CD4-positive, alpha-beta T cell treated with Interleukin-1 beta for 1 hour (primary cell): ENCODE data around the gene AP5Z1.
"Not testable (repeated sequence)": the region's sequence is repeated elsewhere in the genome, so short reads cannot be mapped to it uniquely, and the experiment has no call there.

Source experiments
- DNase-seq, 2 donors: peaks; one replicate each; pipeline ENCODE4 v3.0.0-alpha.2; 2020 to 2022

AP5Z1 gene

GRCh38 chr7:4790078-4790465 lies 14.6 kb downstream of the AP5Z1 start:
- DNase-seq = no peak

- no peak for DNase-seq
These were observed 15.1 kb downstream of the AP5Z1 start for GRCh38 chr7:4790516-4790991.

GRCh38 chr7:4791101-4791737 lies 15.8 kb downstream of the AP5Z1 start:
- DNase-seq = no peak

- peak; percentile 75 to 82 for DNase-seq
These were observed 16.5 kb downstream of the AP5Z1 start for GRCh38 chr7:4791738-4792536.

- no peak for DNase-seq
These were observed 17.2 kb downstream of the AP5Z1 start for GRCh38 chr7:4792537-4793126.

GRCh38 chr7:4793385-4793993 lies 18.1 kb downstream of the AP5Z1 start:
- DNase-seq = not testable (repeated sequence)

GRCh38 chr7:4794171-4794570 lies 18.7 kb downstream of the AP5Z1 start:
- DNase-seq = not testable (repeated sequence)

- no peak for DNase-seq
These were observed 19.3 kb downstream of the AP5Z1 start for GRCh38 chr7:4794591-4795350.

GRCh38 chr7:4796453-4796852 lies 21.0 kb downstream of the AP5Z1 start:
- DNase-seq = no peak

- peak; percentile 50 to 61 for DNase-seq
These were observed 22.7 kb downstream of the AP5Z1 start for GRCh38 chr7:4797858-4798705.

GRCh38 chr7:4798706-4799235 lies 23.3 kb downstream of the AP5Z1 start:
- DNase-seq = no peak

GRCh38 chr7:4799508-4800268 lies 24.3 kb downstream of the AP5Z1 start:
- no peak for DNase-seq

GRCh38 chr7:4800487-4800886 lies 25.1 kb downstream of the AP5Z1 start:
- DNase-seq = no peak

- DNase-seq = no peak
These were observed 25.8 kb downstream of the AP5Z1 start for GRCh38 chr7:4800926-4801838.

GRCh38 chr7:4801839-4802231 lies 26.4 kb downstream of the AP5Z1 start:
- DNase-seq = no peak

GRCh38 chr7:4802577-4802976 lies 27.2 kb downstream of the AP5Z1 start:
- DNase-seq = not testable (repeated sequence)

GRCh38 chr7:4803397-4804241 lies 28.2 kb downstream of the AP5Z1 start:
- DNase-seq = no peak
